ENCODE data around the gene PLOD3. TPM values are rescaled to one million over a fixed set of nuclear protein-coding genes. Genes with fewer than 3 reads are reported as not detected.

Gene PLOD3
- polyA plus RNA-seq, 1 donor: 48.7 TPM

DNA sequence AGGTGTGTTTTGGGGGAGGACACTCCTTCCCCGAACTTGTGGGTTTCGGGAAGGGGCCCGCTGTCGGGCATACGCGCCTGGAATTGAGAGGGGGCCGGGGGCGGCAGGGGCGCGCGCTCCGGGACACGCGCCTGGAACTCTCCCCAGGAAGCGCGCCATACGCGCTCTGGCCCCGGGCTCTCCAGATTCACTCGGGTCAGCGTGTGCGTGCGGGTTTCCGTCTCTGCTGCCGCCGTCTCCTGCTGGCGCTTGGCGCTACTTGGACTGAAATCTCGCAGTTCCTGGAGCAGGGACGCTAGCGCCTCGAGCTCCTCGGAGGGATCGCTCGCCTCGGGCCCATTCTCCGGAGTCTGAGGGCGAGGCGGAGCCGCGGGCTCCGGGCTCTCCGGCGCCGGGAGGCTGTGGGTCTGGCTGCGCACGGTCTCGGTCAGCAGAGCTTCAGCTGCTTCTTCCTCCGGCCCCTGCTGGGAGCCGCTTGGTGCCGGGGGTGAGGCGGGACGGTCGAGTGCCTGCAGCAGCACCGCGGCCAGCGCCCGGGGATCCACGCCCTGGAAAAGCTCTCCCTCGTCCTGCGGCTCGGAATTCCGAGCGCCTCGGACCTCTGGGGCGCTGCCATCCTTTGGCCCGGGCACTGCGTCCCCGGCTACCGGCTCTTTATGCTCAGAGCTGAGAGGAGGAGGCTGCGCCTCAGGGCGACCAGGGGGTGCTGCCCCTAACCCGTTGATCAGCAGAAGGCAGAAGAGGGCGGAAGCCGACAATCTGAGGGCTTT, 53.1 kb downstream of the PLOD3 start:
- DNase-seq: no peak

DNA sequence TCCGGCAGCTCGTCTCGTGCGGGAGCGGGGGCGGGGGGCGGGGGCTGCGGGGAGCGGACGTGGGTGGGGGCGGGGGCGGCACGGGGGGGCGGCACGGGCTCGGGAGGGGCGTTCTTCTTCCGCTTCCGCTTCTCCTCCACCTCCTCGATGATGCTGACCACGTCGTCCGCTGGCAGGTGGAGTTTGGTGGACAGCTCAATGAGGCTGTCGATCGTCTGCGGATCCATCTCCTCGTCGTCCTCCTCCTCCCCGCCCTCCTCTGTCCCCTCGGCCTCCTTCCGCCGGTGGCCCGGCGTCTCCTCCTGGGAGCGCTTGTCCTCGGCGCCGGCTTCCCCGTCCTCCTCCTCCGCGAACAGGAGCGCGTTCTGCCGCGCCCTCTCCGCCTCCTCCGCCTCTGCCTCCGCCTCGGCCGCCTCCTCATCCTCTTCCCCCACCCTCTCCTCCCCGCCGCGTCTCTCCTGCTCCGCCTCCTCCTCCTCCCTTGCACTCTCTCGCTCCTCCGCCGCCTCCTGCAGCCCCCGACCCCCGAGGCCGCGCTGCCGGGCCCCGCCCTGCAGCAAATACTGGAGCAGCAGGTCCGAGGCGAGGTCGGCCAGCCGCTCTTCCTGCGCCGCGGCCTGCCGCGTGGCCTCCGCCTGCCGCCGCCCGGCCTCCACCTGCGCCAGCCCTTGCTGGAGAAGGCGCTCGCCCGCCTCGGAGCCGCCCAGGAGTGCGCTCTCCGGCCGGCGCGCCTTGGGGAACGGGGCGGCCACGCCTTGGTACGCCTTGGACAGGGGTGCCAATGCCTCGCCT, 53.9 kb downstream of the PLOD3 start:
- DNase-seq: no peak

DNA sequence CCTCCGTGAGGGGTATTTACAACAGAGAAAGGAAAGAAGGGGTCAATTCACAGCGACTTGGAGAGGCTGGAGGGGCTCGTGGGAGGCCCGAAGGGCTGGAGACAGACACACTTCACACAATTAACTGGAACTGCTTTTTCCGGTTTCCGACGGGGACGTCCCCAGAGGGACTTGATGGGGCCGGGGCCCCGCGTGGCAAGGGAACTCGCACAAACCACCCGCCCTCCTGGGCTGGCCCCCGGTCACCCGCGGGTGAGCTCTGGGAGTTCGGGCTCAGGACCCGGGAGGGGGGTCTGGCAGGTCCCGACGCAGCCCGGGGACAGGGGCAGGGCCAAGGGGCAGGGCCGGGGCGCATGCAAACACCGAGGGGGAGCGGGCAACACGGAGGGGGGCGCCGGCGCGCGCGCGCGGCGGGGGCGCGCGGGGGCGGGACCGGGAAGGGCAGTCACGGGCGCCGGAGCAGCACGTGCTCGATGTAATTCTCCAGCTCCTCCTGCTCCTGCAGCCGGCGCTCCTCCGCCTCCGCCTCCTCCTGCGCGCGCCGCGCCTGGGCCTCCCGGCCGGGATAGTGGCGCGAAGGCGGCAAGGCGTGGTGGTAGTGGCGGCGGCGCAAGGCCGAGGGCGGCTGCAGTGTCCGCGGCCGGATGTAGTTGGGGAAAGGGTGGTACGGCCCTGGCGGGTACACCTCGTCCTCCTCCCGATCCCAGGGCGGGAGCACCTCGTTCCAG, 54.7 kb downstream of the PLOD3 start:
- DNase-seq: no peak

DNA sequence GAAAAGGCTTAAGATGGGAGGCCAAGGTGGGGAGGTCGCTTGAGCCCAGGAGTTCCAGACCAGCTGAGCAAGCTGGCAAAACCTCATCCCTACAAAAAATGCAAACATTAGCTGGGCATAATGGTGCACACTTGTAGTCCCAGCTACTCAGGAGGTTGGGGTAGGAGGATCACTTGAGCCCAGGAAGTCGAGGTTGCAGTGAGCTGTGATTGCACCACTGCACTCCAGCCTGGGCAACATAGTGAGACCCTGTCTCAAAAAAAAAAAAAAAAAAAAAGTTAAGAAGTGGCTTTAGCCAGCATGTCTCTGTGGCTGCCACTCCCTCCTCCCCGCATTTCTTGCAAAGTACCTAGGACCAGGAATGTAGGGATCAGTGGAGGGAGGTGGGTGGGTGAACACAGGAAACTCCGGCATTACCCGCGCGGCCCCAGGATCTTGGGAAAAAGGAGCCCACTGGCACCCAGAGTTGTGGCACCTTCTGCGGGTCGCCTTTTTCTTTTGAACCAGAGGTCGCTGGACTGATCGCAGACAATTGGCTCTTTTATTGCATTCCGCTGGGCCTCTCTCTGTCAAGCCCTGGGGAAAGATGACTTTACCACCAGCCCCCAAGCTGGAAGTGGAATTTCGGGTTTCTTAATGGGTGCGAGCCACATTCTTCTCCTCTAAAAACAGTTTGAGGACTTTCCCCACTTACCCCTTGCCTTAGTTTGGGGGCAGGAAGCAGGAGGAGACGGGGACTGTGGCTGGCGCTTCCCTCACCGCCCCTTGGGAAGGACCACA, 55.5 kb downstream of the PLOD3 start:
- no peak for DNase-seq

DNA sequence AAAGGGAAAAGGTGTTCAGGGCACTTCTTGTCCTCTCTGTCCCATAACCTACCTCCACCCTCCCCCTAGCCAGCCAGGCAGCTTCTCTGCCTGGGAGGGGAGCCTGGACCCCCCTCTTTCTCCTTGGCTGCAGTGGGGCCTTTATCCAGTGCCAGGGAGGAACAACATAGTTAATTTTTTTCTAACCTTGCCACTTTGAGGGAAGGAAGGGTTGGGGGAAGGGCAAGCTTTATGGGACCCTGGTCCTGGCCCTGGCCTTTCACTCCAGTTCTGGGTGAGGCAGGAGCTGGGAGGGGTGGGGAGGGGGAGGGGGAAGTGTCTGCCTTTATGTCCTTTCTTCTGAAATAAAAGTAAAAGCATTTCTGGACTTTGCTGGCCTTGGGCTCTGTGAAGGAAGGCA, 56.5 kb downstream of the PLOD3 start:
- no peak for DNase-seq

DNA sequence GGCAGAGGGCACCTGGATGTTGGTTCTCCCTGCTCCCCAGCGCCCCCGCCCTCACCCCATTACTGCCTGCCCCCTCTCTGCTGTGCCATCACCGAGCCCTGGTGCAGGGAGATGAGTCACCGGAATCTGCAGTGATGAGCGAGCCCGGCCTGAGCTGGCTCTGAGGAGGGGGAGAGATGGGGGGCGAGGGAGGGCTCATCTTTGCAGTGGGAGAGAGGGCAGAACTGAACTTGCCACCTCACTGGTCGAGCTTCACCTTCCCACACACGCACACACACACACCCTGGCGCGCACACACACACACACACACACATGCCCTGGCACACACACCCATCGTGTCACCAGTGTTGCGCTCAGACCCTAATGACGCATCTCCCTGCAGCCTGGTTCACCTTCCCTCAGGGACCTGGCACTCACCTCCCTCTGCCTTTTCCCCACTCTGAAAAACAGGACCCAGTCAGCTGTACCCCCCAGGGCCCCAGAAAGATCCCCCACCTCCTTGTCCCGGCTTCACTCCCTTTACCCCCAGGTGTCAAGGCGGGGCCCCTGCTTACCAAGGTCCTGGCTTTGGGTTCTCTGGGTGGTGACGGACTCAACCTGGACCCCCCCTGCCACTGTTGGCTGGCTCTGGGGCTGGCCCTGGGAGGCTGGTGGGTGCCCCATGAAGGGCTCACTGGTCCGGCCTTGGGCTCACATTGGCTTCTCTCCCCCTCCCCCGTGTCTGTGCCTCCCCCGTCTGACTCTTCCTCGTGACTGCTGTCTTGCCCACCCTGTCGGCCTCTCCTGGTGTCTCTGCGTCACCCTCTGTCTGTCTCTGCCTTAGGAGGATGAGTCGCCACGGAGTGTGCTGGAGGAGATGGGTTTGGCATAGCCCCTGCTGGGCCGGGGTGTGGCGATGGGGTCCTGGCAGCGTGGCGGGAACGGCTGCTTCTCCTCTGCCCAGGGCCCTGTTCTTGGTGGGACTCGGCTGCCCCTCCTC, 57.4 kb downstream of the PLOD3 start:
- DNase-seq: no peak

DNA sequence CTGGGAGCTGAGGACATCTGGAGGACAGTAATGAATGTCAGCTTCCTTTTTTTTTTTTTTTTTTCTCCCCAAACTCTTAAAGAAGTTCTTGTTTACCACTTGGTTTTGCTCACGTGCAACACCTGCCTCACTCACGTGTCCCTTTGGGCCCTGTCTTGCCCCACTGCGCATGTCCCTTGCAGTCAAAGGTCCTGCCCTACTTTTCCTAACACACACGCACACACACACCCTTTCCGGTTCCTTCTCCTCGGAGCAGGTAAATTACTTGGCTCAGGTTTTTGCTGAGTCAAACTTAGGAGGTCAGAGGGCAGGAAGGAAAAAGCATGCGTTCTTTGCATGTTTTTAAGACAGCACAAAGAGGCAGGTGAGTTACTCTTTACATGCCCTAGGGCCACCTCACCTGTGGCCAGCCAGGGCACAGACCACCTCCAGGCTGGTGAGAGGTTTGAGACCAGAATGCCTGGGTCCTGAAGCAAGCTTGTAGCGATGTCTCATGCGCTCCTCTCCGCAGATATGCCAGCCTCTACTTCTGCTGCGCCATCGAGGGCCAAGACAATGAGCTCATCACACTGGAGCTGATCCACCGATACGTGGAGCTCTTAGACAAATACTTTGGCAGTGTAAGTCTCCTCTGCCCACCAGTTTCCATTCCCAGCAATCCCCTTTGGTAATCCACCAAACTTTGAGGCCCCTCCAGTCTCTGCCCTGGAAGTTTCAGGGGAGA, 60.4 kb downstream of the PLOD3 start:
- DNase-seq: no peak

DNA sequence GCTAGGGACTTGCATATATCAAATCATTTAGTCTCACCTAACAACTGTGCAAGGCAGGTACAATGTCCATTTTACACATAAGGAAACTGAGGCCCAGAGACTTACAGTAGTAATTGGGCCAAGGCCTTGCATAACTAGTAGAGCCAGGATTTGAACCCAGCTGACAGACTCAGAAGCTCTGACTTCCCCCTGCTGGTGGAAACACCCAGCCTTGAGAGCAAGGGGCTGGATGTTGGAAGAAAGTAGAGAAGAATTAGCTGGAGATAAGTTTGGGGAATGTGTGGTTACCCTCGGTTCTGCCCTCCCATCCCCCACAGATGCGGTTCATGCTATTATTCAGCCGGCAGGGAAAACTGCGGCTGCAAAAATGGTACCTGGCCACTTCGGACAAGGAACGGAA, 61.1 kb downstream of the PLOD3 start:
- no peak for DNase-seq

Other genes with a start within 250 kb of the PLOD3 start
- gene MUC12, start 248.0 kb downstream of the PLOD3 start, polyA plus RNA-seq (ENCODE audit: insufficient read length): 0.27 TPM
- gene MUC17, start 197.5 kb downstream of the PLOD3 start, polyA plus RNA-seq (ENCODE audit: insufficient read length): not detected
- gene TRIM56, start 132.1 kb downstream of the PLOD3 start, polyA plus RNA-seq (ENCODE audit: insufficient read length): 9.4 TPM
- 5.7 TPM for gene SERPINE1, start 90.5 kb downstream of the PLOD3 start, polyA plus RNA-seq (ENCODE audit: insufficient read length)
- 20.5 TPM for gene AP1S1, start 63.1 kb downstream of the PLOD3 start, polyA plus RNA-seq (ENCODE audit: insufficient read length)
- gene VGF, start 52.0 kb downstream of the PLOD3 start, polyA plus RNA-seq (ENCODE audit: insufficient read length): not detected
- not detected for gene NAT16, start 37.3 kb downstream of the PLOD3 start, polyA plus RNA-seq (ENCODE audit: insufficient read length)
- gene MOGAT3, start 16.5 kb downstream of the PLOD3 start, polyA plus RNA-seq (ENCODE audit: insufficient read length): not detected
- 48.3 TPM for gene ZNHIT1, start 584 bp upstream of the PLOD3 start, polyA plus RNA-seq (ENCODE audit: insufficient read length)
- gene CLDN15, start 20.2 kb upstream of the PLOD3 start, polyA plus RNA-seq (ENCODE audit: insufficient read length): 7.5 TPM
- gene FIS1, start 27.5 kb upstream of the PLOD3 start, polyA plus RNA-seq (ENCODE audit: insufficient read length): 133 TPM
- gene IFT22, start 104.2 kb upstream of the PLOD3 start, polyA plus RNA-seq (ENCODE audit: insufficient read length): 26.6 TPM
- gene COL26A1, start 145.3 kb upstream of the PLOD3 start, polyA plus RNA-seq (ENCODE audit: insufficient read length): 2.4 TPM